Left lung (tissue), 10 donors: Measurements from ENCODE around the gene NDUFS4. TPM values are rescaled to one million over a fixed set of nuclear protein-coding genes. Genes with fewer than 3 reads are reported as not detected.
A peak's percentile ranks its signal among the peaks of the same experiment; 100 is the strongest.

Source experiments
- ATAC-seq: fragments of 200-7000 bp; cut with Tn5 transposase; one replicate; pipeline ENCODE4 v1.9.1; 2020; ENCODE audit warnings: moderate library complexity
- DNase-seq, 4 donors: peaks; one replicate each; pipeline ENCODE4 v3.0.0-alpha.2; 2013 to 2020
- H3K27ac ChIP-seq, 2 donors: fragments of 200-600 bp; sonication (generic) in 1 of 2; one replicate each; pipeline versions ENCODE4 v1.5.0 to v1.8.0; 2020 to 2021
- H3K27me3 ChIP-seq, 2 donors: fragments of 200-600 bp; sonication (generic) in 1 of 2; one replicate each; pipeline versions ENCODE4 v1.5.0 to v1.8.0; 2020 to 2021
- H3K36me3 ChIP-seq, 2 donors: fragments of 200-600 bp; sonication (generic) in 1 of 2; one replicate each; pipeline versions ENCODE4 v1.5.0 to v1.8.0; 2020 to 2021
- H3K4me1 ChIP-seq, 2 donors: fragments of 200-600 bp; one replicate each; pipeline ENCODE4 v1.8.0; 2021
- H3K4me3 ChIP-seq, 2 donors: fragments of 200-600 bp; sonication (generic) in 1 of 2; one replicate each; pipeline versions ENCODE4 v1.5.0 to v1.8.0; 2020 to 2021; ENCODE audit warnings: mild to moderate bottlenecking in 1 of 2
- H3K9me3 ChIP-seq, 2 donors: fragments of 200-600 bp; sonication (generic) in 1 of 2; one replicate each; pipeline versions ENCODE4 v1.5.0 to v1.8.0; 2020 to 2021
- CTCF ChIP-seq, 2 donors: fragments of 200-600 bp; sonication (generic) in 1 of 2; IDR thresholded peaks; one replicate each; pipeline versions ENCODE4 v1.5.0 to v1.8.0; 2021; ENCODE audit warnings: antibody characterized with exemption in 2 of 2
- intact Hi-C, 2 donors: fragments of 100-400 bp; cut with DNase I; formaldehyde crosslinking; loops; one replicate each; pipeline versions ENCODE4 v1.11.2 to v1.14.2; 2022
- polyA plus RNA-seq, 6 donors: library from polyadenylated mRNA; unstranded; fragments of 120-200 nt; gene quantifications; one replicate each; pipeline ENCODE4 v1.2.1, GENCODE V29; 2013; ENCODE audit not compliant: insufficient read length in 6 of 6
- total RNA-seq, 2 donors: library from RNA; stranded (reverse); fragmentation: NEBNext Ultra II Directional; extraction: Animal tissue kit (Norgen Biotek cat#: 25700); gene quantifications; one replicate each; pipeline ENCODE4 v1.2.1, GENCODE V29; 2021
- donor health status: DM: no; HTN: yes; CAD: no.
- donor health status: DM: no; HTN: no; CAD: no.

The NDUFS4 gene
- total and polyA plus RNA-seq, 8 donors = 52.3 to 109 (median 97.8) TPM

GRCh38 chr5:53556001-53556400, 4.4 kb upstream of the NDUFS4 start:
- no peaks in the 10 kb centered on the region for H3K27me3 ChIP-seq
- no peak for TF ChIP-seq CTCF (IDR thresholded peaks at IDR 0.05)
- no peaks in the 10 kb centered on the region for H3K36me3 ChIP-seq
- no peak overlapping the region for H3K4me3 ChIP-seq
- intact Hi-C loops = no loop called here
- ATAC-seq = no peak
- no peak overlapping the region for H3K27ac ChIP-seq
- no peak for DNase-seq
- H3K9me3 ChIP-seq = no peaks in the 10 kb centered on the region
- no peaks in the 10 kb centered on the region for H3K4me1 ChIP-seq

- no peak for ATAC-seq
These were observed 3.1 kb upstream of the NDUFS4 start for GRCh38 chr5:53557386-53557785.

GRCh38 chr5:53558966-53559365, 1.5 kb upstream of the NDUFS4 start:
- Histone ChIP-seq H3K36me3 (no peaks in the 10 kb centered on the region), H3K27ac (no peak overlapping the region), H3K27me3 (no peaks in the 10 kb centered on the region), H3K4me1 (peaks cover 10 to 17% of the 10 kb centered on the region in 2 donors), H3K9me3 (no peaks in the 10 kb centered on the region), H3K4me3 (no peak overlapping the region)
- intact Hi-C loops = no loop called here
- ATAC-seq (no peak), DNase-seq (no peak)
- TF ChIP-seq CTCF (IDR thresholded peaks at IDR 0.05) = no peak

More at GRCh38 chr5:53557386-53557785, 3.1 kb upstream of the NDUFS4 start:
- H3K36me3 ChIP-seq = no peaks in the 10 kb centered on the region
- no peak overlapping the region for H3K4me3 ChIP-seq
- peaks cover 6 to 10% of the 10 kb centered on the region in 2 donors for H3K4me1 ChIP-seq
- intact Hi-C loops = no loop called here
- H3K9me3 ChIP-seq = no peaks in the 10 kb centered on the region
- no peak for DNase-seq
- no peak for TF ChIP-seq CTCF (IDR thresholded peaks at IDR 0.05)
- no peak overlapping the region for H3K27ac ChIP-seq
- H3K27me3 ChIP-seq = no peaks in the 10 kb centered on the region

GRCh38 chr5:53560028-53560427, 411 bp upstream of the NDUFS4 start:
- peaks cover 10 to 21% of the 10 kb centered on the region in 2 donors for H3K4me1 ChIP-seq
- DNase-seq (no peak), ATAC-seq (peak; percentile 37)
- H3K27me3 ChIP-seq = no peaks in the 10 kb centered on the region
- intact Hi-C loops = no loop called here
- no peaks in the 10 kb centered on the region for H3K36me3 ChIP-seq
- peak overlapping the region in 1 of 2 donors; percentile 78 for H3K27ac ChIP-seq
- peak overlapping the region; percentile 78 to 90 for H3K4me3 ChIP-seq
- no peak for TF ChIP-seq CTCF (IDR thresholded peaks at IDR 0.05)
- no peaks in the 10 kb centered on the region for H3K9me3 ChIP-seq

- Histone ChIP-seq H3K4me3 (no peak overlapping the region), H3K4me1 (peaks cover 0 to 21% of the 10 kb centered on the region in 2 donors), H3K27me3 (no peaks in the 10 kb centered on the region), H3K9me3 (no peaks in the 10 kb centered on the region), H3K36me3 (no peaks in the 10 kb centered on the region), H3K27ac (no peak overlapping the region)
- no peak for DNase-seq
- intact Hi-C loops = no loop called here
- ATAC-seq = no peak
- no peak for TF ChIP-seq CTCF (IDR thresholded peaks at IDR 0.05)
These were observed 8.0 kb downstream of the NDUFS4 start for GRCh38 chr5:53568401-53568800.
